CD4-positive, alpha-beta T cell treated with Interleukin-6 at 100 ng/mL for 8 hours (primary cell): ENCODE data around the gene AKAP6.
"Not testable (repeated sequence)": the region's sequence is repeated elsewhere in the genome, so short reads cannot be mapped to it uniquely, and the experiment has no call there.

Experiments
- DNase-seq: peaks from one replicate; pipeline ENCODE4 v3.0.0-alpha.2; 2020; ENCODE audit warnings: mixed read lengths, low spot score

Gene AKAP6

DNA sequence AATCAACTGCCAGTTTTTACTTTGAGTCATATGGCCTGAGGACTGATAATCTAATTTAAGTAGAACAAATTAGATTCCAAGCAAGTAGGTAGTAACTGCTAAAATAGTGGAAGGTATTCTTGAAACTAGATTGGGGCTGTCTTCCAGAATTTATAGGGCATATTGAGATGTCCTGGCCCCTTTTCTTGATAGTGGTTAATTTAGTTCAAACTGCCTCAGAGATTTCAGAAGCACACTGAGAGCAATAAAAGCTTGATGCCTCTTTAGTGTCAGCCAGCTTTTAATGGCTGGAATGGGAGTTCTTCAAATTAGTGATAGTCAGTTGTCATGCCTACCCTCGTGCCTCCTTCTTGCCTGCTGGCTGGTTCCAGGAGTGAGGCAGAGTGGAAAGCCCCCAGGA, 120.5 kb downstream of the AKAP6 start:
- DNase-seq = no peak

DNA sequence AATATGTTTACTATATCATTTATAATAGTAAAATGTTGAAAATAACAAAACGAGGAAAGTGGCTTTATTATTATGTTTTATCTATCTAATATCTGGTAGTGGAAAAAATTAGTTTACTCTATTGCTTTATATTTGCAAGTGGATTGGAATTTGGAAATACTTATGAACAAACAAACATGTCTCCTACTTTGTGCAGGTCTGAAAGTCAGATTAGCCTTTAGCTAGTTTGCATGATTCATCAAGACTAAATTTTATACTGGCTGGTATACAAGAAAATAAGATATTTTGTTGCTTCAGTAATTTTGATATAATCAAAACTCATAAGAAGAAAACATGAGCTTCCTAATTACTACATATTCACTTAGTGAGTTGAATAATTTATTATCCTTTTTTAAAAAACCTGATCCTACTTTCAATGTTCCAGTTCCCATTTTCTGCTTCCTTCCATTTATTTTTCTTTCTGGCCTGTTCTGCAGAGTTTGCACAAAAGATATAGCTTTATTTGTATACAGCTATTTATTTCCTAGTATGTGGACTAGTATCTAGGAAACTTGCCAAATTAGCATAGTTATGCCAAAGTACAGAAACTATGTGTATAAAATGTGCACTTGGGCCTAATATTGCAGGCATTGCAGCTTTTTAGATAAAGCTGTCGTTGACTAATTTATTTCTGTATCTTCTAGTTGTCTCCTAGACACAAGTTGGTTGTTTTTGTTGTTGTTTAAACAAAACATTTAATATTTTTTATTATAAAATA, 122.0 kb downstream of the AKAP6 start:
- DNase-seq = no peak

DNA sequence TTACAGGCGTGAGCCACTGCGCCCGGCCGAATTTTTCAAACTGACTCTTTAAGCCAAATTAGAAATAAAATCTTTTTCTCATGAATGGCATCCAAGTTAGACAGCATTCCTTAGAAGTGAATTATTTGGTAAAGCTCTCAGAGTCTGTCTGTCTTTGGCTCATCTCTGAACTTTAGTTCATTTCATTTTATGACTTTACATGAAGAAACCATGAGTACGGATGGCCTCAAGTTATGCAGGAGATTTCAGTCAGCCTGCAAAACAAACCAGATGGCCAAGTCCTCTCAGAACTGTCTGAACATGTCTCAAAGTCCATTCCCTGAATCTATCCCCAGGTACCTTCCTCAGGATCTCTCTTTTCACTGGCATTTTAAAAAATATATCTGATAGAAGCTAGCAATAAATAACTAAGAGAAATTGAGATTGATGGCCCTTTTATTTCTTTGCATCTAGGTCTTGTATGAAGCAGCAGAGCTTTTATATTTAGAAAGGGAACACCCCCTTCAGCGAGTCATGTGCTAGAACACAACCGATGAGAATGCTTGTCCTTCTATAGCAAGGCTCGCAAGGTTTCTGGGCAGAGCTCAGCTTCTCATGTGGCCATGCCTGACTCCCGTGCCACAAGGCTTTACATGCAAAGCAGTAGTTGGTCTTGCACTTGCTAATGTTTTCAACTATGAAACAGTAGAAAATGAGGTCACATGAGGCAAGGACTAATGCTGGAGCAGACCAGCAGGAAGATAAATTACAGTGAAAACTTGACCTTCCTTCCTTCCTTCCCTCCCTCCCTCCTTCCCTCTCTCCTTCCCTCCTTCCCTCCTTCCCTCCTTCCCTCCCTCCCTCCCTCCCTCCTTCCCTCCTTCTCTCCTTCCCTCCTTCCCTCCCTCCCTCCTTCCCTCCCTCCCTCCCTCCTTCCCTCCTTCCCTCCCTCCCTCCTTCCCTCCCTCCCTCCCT, 125.0 kb downstream of the AKAP6 start:
- DNase-seq = no peak

DNA sequence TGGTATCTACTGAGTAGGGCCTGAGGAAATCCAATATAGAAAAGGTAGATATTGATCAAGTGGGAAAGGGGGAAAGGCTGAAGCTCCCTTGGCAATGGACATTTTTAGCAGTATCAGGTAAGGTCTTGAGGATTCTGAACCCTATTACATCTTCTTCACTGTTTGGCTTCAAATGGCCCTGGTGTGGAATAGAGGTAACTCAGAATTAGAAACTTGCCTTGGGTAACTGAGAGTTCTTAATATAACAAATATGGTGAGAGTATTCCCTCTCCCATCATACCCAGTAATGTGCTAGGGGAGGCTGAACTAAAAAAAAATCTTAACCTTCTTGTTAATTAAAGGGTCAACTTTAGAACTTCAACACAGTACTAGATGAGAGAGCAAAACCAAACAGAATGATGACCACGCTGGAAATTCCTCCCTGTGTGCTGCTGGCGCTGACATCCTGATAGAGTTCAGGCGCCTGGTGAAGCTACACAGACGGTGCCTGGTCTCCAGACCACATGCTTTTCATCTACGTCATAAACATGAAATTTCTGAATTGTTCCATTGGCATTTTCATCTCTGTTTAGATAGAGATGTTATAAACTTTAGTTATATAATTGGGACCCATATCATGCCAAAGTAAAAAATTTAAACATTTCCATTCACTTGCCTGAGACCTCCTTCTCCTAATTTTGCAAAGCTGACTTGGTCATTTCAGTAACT, 128.3 kb downstream of the AKAP6 start:
- no peak for DNase-seq

DNA sequence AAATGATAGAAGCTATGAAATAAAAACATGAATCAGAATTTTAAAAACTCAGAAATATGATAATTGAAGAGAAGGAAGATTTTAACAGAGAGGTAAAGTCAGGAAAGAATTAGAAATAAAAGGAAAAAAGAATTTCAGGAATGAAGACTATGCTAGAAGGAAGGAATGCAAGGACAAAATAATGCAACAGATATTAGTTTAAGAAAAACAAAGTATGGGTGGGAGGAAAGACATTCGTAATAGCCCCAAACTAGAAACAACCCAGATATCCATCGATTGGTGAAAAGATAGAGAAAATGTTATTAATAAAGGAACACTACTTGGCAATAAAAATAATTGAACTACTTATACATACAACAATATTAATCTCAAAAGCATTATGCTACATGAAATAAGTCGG, 129.6 kb downstream of the AKAP6 start:
- no peak for DNase-seq

DNA sequence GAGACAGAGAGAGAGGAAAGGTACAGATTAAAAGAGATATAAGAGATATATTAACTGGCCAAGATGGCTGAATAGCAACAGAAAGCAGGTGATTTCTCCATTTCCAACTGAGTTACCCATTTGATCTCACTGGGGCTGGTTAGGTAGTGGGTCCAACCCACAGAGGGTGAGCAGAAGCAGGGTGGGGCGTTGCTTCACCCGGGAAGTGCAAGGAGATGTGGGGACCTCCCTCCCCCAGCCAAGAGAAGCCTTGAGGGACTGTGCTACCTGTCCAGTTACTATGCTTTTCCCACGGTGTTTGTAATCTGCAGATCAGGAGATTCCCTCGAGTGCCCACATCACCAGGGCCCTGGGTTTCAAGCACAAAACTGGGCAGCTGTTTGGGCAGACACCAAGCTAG, 131.2 kb downstream of the AKAP6 start:
- no peak for DNase-seq

DNA sequence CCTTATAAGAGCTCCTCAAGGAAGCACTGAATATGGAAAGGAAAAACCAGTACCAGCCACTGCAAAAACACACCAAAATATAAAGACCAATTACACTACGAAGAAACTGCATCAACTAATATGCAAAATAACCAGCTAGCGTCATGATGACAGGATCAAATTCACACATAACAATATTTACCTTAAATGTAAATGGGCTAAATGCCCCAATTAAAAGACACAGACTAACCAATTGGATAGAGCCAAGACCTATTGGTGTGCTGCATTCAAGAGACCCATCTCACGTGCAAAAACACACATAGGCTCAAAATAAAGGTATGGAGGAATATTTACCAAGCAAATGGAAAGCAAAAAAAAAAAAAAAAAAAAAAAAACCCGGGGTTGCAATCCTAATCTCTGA, 133.5 kb downstream of the AKAP6 start:
- DNase-seq = not testable (repeated sequence)

DNA sequence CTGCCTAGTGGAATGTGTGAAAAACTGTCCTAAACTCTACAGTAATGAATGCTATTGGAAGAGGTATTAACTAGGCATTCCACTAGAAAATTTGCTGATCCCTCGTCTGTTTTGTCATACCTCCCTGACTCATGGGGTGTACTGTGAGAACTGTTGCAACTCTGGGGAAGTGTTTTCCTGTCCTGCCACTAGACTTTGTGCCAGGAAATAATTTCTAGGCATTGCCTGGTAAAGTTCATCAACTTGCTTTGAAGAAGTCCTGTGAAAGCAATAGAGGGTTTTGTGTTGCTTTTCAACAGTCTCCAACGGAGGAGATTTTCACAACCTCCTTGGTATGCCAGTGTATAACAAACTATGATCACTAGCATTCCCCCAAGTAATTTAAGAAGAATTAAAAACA, 139.9 kb downstream of the AKAP6 start:
- no peak for DNase-seq

DNA sequence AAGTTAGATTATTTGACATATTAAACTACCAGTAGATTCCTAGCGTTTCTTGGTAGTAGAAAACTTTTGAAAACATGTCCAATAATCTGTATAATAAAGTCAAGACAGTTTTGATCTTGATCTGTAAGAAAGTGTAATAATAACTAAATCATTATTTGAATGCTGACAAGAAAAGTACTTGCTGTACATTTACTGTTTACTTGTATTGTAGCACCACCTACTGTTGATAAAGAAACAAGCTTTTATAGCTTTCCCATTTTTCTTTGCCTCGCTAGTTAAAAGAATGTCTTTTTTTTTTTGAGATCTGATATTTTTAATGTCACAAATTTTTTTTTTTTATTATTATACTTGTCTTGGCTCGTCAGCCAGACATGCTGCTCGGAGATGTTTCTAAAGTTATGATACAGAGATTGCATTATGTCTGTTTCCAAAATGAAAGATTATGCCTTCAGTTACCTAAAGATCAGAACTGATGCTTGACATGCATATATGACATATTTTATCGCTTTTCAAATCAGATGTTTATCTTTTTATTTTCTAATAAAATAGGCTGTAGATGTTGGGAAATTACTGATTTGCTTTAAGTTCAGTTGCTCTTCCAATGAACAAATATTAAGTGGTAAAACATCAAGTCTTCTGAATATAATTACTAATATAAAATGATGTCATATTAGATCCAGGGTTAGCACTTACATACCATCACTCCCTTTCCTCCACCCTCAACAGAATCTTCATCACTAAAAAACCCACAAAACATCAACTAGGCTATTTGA, 140.5 kb downstream of the AKAP6 start:
- no peak for DNase-seq

DNA sequence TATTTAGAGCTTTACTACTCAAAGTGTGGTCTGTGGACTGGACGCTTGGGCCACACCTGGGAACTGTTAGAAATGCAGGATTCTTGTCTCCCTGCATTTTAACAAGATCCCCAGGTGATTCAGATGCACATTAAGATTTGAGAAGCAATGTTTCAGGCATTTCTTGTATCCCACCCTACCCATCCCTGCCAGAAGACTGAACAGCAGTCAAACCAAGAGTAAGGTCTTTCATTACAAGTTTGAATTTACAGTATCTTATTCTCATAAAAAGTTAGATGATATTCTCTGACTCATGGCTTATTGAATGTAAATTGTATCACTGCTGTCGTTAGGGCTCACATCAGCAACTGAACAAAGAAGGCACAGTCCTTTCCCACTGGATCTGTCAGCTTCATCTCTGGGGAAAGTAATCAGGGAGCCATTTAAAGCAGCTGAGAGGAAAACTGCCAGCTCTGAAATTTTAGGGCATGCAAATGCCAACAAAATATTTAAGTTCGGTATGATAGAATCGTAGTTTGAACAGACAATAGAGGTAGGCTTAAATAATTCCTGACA, 141.1 kb downstream of the AKAP6 start:
- no peak for DNase-seq

DNA sequence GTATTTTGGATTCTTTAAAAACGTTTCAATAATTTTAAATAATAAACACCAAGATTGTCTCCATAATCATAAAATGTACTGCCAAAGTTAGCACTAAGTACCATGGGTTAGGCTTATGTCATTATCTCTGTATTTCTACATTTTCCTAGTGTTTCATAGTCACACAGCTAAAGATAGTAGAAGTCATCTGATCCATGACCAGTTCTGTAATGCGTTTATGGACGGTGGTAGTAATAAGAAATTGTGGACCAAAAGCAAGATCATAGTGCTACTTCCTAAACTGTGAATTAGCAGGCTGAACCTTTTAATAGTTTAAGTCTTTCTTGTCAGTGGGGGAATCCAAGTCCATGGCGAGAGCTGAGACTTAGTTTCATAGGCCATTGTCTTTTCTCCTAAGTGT, 142.1 kb downstream of the AKAP6 start:
- DNase-seq = no peak

DNA sequence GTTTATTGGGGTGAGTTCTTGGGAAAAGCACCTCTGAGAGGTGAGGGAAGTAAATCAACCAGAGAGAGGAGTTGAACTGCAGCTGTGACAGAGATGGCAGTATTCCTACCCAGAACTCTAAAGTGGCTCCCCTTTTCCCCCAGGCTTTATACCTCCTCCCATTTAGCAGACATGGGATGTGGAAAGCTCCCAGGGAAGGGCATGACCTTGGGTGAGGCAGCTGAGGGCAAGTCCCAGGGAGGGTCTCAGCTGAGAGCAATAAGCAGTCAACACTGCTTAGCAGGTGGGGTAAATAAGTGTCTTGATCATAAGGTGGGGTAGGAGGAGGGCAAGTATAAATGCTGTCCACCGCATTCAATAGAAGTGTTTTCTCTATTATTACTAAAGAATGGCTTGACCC, 143.0 kb downstream of the AKAP6 start:
- no peak for DNase-seq

DNA sequence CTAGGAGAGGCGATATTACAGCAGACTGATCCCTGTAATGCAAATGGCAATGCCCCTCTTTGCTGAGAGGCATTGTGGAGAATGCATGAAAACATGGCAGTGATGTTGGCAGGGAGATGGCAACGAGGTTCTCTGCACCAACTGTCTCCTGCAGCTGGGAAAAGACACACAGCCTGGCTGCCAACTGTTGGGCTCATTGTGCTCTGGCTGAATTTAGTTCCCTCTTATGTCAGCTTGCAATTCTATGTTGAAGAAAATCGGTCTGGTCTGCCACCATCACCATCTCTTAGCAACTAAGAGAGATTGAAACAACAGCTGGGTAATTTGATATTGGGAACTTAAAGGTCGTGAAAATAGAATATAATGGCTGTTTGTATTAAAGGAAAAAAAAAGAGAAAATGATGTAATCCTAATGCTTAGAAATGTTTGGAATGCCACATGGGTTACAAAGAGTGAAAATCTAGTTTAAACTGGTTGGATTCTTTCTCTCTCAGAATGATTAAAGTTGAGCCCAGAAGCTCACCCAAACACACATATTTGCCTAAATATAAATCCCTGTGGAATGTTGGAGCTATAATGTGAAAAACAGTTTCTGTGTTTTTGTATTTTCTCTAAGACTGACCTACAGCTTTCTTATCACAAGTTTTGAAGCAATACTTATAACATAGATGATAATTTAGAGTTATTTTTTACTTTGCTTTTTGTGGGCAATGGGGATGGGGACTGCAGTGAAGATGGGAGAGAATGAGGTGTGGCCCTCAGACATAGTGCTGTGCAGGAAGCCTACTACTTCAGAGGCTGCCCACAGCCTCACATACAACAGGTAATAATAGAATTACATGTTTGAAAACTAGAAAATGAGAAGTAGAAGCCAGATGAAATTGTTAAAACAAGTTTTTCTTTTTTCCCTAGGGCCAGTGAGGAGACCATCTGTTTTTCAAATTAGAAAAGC, 143.7 kb downstream of the AKAP6 start:
- no peak for DNase-seq

DNA sequence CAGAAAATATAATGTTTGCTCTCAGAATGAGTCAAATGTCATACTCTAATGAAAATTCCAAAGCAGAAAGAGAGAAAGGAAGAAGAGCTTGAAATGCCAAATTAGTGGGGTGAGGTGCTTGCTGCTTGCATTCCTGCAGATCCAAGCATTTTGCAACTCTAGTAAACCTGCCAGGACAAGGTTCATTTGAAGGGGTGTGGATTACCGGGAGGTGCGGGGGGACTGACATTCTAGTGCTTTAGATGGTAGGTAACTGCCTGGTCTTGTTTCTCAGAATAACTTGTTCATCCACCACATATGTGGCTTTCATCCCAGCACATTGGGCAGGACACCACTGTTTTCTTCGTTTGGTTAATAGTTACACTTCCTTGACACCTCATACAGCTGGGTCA, 144.4 kb downstream of the AKAP6 start:
- no peak for DNase-seq

DNA sequence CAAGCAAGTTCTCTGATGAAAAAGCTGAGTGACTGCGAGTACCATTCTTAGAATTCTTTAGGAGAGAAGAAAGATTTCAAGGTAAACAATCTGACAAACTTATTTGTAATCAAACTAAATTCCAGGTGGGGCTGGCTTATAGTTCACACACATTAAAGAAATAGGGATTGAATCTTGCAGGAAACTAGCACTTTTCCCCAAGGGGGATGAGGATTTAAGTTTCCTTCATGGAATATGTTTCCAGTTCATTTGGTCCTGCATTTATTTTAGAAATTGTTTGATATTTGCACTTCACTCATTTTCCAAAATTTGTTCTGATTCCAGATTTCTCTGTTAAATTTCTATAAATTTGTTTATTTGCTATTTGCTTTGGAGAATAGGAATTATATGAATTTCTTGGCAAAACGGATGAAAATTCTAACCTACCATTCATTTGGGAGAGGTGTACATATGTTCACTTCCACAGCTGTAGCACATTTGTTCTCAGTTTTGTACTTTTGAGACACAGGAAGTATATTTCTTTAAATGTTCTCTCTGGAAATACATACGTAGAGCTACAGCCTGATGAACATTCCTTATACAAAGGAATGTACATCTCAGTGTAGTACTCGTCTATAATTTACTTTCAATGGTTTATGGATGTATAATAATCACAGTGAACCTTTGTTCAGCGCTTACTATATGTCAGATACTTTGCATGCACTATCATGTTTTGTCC, 145.5 kb downstream of the AKAP6 start:
- DNase-seq = no peak

DNA sequence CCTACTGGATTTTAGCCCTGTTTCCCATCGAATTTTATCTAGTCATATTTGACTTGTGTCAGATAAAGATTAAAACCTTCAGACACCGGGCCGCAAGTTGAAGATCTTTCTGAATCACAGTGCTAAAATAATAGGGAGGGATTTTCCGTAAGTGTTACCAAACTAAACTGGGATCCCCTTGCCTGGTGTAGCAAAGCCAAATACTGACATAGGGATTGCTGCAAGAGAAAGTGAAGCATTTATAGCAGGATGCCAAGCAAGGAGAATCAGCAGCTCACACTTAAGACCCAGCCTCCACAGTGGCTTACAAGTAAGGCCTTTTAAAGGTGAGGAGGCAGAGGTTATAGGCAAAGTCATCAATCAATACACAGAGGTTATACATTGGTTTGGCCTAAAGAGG, 147.4 kb downstream of the AKAP6 start:
- DNase-seq = no peak

DNA sequence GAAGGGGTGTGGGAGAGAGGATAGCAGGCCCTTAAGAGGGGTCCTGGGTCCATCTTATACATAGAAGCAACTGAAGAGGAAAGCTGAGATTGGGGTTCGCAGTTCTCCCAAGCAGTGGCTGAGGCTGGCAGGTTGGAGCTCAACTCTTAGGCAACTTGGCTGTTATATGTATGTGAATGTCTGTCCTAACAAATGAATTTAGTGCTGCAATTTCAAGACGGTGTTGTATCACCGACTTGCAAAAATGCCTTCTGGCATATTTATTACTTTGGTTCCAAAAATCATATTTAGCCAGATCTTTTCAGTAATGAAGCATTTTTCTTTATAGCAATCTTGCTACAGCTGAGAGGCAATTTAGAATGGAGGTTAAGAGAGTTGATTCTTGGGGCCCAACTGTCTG, 148.3 kb downstream of the AKAP6 start:
- no peak for DNase-seq

DNA sequence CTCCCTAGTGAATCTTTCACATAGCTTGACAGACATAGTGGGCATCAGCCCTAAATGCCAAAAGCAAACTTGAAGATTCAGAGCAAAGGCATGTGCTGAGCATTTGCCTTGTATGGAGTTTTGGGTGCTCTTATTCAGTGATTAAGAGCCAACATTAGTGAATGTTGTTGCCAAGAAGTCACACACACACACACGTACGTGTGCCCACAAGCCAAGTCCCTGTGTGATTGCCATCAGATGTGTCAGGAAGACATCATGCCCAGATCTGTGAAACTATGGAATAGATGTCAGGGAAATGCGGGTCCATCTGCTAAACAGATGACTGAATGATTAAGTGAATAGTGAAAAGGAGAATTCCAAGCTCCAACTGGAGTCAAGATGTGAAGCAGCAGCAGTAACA, 149.0 kb downstream of the AKAP6 start:
- no peak for DNase-seq

DNA sequence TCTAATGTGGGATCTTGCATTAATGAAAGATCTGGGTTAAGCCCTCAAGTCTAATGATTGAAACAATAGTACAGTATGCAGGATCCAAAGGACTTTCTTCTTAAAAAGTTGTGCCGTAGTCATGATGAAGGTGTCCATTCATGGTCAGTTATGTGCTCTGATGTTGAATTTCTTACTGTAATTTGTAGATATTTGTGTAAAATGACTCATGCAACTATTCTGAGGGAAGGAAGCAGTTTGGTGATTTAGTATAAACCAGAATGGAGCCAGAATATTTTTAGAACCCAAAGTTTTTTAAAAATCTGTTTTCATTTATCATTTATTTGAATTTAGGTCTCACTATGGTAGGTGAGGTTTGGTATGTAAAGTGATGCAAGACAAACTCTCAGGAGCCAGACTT, 151.2 kb downstream of the AKAP6 start:
- DNase-seq = no peak

DNA sequence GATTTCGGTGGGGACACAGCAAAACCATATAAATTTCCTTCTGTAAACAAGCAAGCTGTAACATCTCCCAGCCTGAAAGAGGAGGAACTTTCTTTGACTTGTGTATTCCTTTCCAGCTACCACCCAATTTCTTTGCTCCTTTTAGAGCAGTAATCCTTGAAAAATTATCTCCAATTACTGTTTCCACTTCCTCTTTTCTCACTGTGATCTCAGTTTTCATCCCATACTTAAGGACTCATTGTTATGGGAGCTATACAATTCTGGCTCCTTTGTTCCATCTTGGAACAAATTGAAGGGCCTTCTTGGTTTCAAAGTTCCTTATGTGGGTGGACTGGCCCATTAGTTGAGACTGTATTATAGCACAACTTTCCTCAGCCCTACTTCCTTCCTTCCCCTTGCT, 152.6 kb downstream of the AKAP6 start:
- DNase-seq = no peak
